Heart right ventricle (tissue), 16 donors: Measurements from ENCODE around the gene NFIL3. TPM values are rescaled to one million over a fixed set of nuclear protein-coding genes. Genes with fewer than 3 reads are reported as not detected.
A peak's percentile ranks its signal among the peaks of the same experiment; 100 is the strongest.

Experiments
- ATAC-seq, 8 donors: fragments of 200-7000 bp; cut with Tn5 transposase; one replicate each; pipeline ENCODE4 v1.9.1; 2020; ENCODE audit warnings: mild to moderate bottlenecking in 8 of 8, moderate library complexity in 8 of 8, moderate number of reproducible peaks in 1 of 8
- DNase-seq, 2 donors: peaks; one replicate each; pipeline ENCODE4 v3.0.0-alpha.2; 2020
- H3K27ac ChIP-seq, 10 donors: fragments of 200-600 bp; sonication (generic) in 2 of 10; one replicate each; pipeline versions ENCODE4 v1.5.0 to v1.8.0; 2020 to 2022; ENCODE audit warnings: mild to moderate bottlenecking in 3 of 10
- H3K27me3 ChIP-seq, 7 donors: fragments of 200-600 bp; one replicate each; pipeline ENCODE4 v1.8.0; 2021 to 2022; ENCODE audit warnings: mild to moderate bottlenecking in 2 of 7
- H3K36me3 ChIP-seq, 9 donors: fragments of 200-600 bp; sonication (generic) in 1 of 9; one replicate each; pipeline versions ENCODE4 v1.5.0 to v1.8.0; 2020 to 2022; ENCODE audit warnings: mild to moderate bottlenecking in 2 of 9
- H3K4me1 ChIP-seq, 9 donors: fragments of 200-600 bp; sonication (generic) in 1 of 9; one replicate each; pipeline versions ENCODE4 v1.5.0 to v1.8.0; 2020 to 2022; ENCODE audit warnings: mild to moderate bottlenecking in 4 of 9
- H3K4me3 ChIP-seq, 10 donors: fragments of 200-600 bp; sonication (generic) in 2 of 10; one replicate each; pipeline versions ENCODE4 v1.5.0 to v1.8.0; 2020 to 2022; ENCODE audit warnings: mild to moderate bottlenecking in 7 of 10, moderate library complexity in 2 of 10
- H3K9me3 ChIP-seq, 11 donors: fragments of 200-600 bp in 10 of 11; sonication (generic) in 2 of 11; one replicate each; pipeline versions ENCODE4 v1.5.0 to v1.8.0; 2013 to 2022; ENCODE audit warnings: mild to moderate bottlenecking in 2 of 11, control low read depth in 1 of 11, moderate library complexity in 1 of 11
- WGBS, 2 donors: extraction: QIAGEN DNeasy Blood & Tissue Kit; methylation state at CpG; one replicate each; pipeline ENCODE4 v1.1.7; 2013; ENCODE audit warnings: inconsistent platforms in 1 of 2; 5-methylcytosine and 5-hydroxymethylcytosine counted together
- intact Hi-C, 10 donors: fragments of 100-400 bp; cut with DNase I; formaldehyde crosslinking; loops; one replicate each; pipeline versions ENCODE4 v1.11.1 to v1.14.2; 2022
- polyA plus RNA-seq, 2 donors: library from polyadenylated mRNA; stranded (reverse); fragments of 200-250 nt; gene quantifications; one replicate each; pipeline ENCODE4 v1.2.3, GENCODE V29; 2013
- total RNA-seq, 10 donors: library from RNA; stranded (reverse); fragmentation: NEBNext Ultra II Directional in 3 of 10; extraction: Animal tissue kit (Norgen Biotek cat#: 25700) in 3 of 10; gene quantifications; one replicate each; pipeline versions ENCODE4 v1.2.1 to v1.2.4, GENCODE V29; 2021 to 2023
- TF ChIP-seq, protein P1 (sequence below), 9 donors: fragments of 200-600 bp; sonication (generic) in 2 of 9; IDR thresholded peaks; one replicate each; pipeline versions ENCODE4 v1.5.0 to v1.8.0; 2021 to 2022; ENCODE audit warnings: antibody characterized with exemption in 9 of 9, mild to moderate bottlenecking in 5 of 9, moderate library complexity in 1 of 9
- donor health status: Arrhythmogenic right ventricular cardiomyopathy.
- donor health status: ischemic (EF 13 %, LVEDD 7.1; RV severe dilation, severe dysfunction).
- donor health status: healthy with polysubstance abuse.
- donor health status: DM: no; HTN: yes; CAD: no.
- donor health status: DM: no; HTN: no; CAD: no.
- donor health status: ischemic (EF 25% LVEDD 6.9; RV normal size, moderate dysfunction).
- donor health status: ischemic (EF 25% LVEDD 5.7; RV mildly dilated, moderate dysfunction).
- donor health status: healthy.
- donor health status: DM: yes; HTN: yes; CAD: no.
- donor health status: Ischemic cardiomyopathy.
- donor health status: ischemic (EF 35%, LVEDD 5.7; RV mildly dilated, moderate dysfunction).
- donor health status: nonischemic (EF 11% LVEDD 7.7; RV severe dilation, severe dysfunction).
- donor health status: DM: yes; HTN: yes; CAD: no.
- donor health status: PGD.
- donor health status: ischemic (EF 29% LVEDD 5.4; RV normal size, mild dysfunction).
- donor health status: nonischemic (EF 23%, LVEDD 6.1; RV moderate dilation, normal function).

The NFIL3 gene
- total and polyA plus RNA-seq, 12 donors = 10.8 to 88.0 (median 26.9) TPM

DNA sequence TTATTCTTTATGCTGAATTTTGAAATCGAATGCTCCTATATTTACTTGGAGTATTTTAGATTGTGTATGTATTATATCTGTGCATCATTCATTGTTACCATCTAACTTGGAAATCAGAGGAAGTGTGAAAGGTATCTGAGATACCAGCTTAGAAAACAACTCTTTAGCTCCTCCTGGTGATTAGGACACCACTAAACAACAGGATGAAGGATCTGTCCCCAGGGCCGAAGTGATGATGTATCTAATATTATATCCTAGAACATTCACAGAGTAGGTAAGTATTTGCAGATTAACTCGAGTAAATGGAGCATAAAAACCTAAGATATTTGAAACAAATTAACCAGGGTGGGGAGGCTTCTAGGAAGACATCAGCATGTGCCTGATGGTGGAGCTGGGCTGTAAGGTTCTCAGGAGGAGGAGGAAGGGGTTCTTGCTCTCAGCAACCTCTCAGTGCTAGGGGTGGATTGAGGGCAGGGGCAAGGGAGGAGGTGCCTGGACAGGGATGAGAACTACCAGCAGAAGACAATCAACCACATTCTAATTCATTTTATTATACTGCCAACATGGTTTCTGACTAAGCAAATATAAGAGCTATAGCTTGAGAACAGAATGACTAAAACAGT lies 2.6 kb upstream of the NFIL3 start:
- ATAC-seq (no peak), DNase-seq (no peak)
- whole genome bisulfite sequencing, 2 donors = 30% methylated on average over 3 of the region's 3 CpGs
- intact Hi-C loops = loop anchor here in 8 of 10 donors (1.0 to 10.0 kb wide), 11 partner anchors 56 to 509 kb away; no protein-coding TSS in a partner anchor
- H3K36me3 ChIP-seq = no peaks in the 10 kb centered on the region
- no peak overlapping the region for H3K4me3 ChIP-seq
- H3K4me1 ChIP-seq = peaks cover 0 to 58% (median 14%) of the 10 kb centered on the region in 9 donors
- no peaks in the 10 kb centered on the region for H3K27me3 ChIP-seq
- TF ChIP-seq, protein P1, sequence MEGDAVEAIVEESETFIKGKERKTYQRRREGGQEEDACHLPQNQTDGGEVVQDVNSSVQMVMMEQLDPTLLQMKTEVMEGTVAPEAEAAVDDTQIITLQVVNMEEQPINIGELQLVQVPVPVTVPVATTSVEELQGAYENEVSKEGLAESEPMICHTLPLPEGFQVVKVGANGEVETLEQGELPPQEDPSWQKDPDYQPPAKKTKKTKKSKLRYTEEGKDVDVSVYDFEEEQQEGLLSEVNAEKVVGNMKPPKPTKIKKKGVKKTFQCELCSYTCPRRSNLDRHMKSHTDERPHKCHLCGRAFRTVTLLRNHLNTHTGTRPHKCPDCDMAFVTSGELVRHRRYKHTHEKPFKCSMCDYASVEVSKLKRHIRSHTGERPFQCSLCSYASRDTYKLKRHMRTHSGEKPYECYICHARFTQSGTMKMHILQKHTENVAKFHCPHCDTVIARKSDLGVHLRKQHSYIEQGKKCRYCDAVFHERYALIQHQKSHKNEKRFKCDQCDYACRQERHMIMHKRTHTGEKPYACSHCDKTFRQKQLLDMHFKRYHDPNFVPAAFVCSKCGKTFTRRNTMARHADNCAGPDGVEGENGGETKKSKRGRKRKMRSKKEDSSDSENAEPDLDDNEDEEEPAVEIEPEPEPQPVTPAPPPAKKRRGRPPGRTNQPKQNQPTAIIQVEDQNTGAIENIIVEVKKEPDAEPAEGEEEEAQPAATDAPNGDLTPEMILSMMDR (IDR thresholded peaks at IDR 0.05) = peak in 8 of 9 donors; percentile 9 to 66 (median 52)
- no peak overlapping the region for H3K27ac ChIP-seq
- no peaks in the 10 kb centered on the region for H3K9me3 ChIP-seq

DNA sequence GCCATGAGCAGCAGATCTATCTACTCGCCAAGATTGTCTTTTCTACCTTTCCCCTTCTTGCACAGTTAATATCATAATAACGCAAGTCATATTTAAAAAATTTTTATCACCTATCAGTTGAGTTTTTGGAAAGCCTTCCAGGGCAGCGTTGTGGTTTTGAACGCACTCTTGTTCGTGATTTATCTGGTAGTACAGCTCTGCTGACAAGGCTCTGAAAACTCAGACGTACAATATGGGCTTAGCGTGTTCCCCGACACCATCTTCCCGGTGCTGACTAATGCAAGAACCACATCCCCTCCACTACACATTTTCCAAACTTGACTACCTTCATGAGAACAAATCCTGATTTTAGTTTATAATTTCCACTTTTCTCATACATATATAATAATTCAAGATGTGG lies 1.6 kb upstream of the NFIL3 start:
- Histone ChIP-seq H3K36me3 (no peaks in the 10 kb centered on the region), H3K27ac (peak overlapping the region in 9 of 10 donors; percentile 86 to 99 (median 97)), H3K9me3 (no peaks in the 10 kb centered on the region), H3K27me3 (no peaks in the 10 kb centered on the region), H3K4me1 (peaks cover 0 to 65% (median 19%) of the 10 kb centered on the region in 9 donors), H3K4me3 (peak overlapping the region in 7 of 10 donors; percentile 69 to 98 (median 86))
- ATAC-seq = no peak
- WGBS, 2 donors = 75 to 82% methylated on average over 9 of the region's 9 CpGs
- TF ChIP-seq, protein P1 (IDR thresholded peaks at IDR 0.05) = no peak
- intact Hi-C loops = loop anchor here in 8 of 10 donors (2.0 to 10.0 kb wide), 12 partner anchors 57 to 508 kb away; partner anchors contain the start of gene AUH (in 1 of the 8)
- no peak for DNase-seq

DNA sequence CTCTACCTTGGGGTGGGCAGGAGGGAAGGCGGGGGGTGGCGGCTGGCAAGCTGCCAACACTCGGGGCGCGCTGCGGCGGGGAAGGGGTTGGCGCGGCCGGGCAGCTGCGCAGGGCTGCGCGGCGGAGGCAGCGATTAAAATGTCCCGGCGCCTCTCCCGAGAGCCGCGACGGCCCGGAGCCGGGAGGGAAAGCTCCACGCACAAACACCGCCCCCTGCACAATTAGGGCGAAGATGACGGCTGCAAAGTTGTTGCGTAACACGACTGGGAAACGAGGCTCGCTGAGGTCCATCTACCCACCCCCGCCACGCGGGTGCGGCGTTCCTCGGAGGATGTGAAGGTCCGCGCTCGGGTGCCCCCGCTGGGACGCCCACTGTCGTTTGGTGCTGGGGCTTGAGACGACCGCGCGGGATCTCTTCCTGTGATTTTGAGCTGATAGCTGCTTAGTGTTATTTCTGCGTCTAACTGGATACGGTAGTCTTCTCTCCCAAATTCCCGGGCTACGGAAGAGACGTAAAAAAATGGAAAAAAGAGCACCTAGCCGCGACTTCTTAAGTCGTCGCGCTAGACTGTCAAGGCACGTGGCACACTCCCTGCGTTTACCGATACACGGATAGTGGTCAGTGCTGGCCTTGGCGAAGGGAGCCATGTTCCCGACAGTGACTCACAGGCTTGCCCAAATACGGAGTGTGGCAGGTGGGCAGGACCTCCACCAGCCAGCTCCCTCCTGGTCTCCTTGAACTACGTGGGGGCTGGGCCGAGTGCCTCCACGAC lies 958 bp upstream of the NFIL3 start:
- H3K4me1 ChIP-seq = peaks cover 0 to 72% (median 23%) of the 10 kb centered on the region in 9 donors
- TF ChIP-seq, protein P1 (IDR thresholded peaks at IDR 0.05) = peak in 4 of 9 donors; percentile 25 to 46 (median 33)
- no peaks in the 10 kb centered on the region for H3K36me3 ChIP-seq
- WGBS, 2 donors = 1 to 2% methylated on average over 64 to 67 of the region's 67 CpGs
- no peaks in the 10 kb centered on the region for H3K27me3 ChIP-seq
- H3K27ac ChIP-seq = peak overlapping the region; percentile 86 to 99 (median 96)
- intact Hi-C loops = loop anchor here in 9 of 10 donors (1.0 to 10.0 kb wide), 19 partner anchors 58 to 507 kb away; partner anchors contain the start of gene AUH (in 4 of the 9)
- no peaks in the 10 kb centered on the region for H3K9me3 ChIP-seq
- ATAC-seq (peak; percentile 62 to 81 (median 70)), DNase-seq (peak; percentile 82 to 86)
- peak overlapping the region; percentile 43 to 98 (median 85) for H3K4me3 ChIP-seq
